Measurements from ENCODE around the gene TNS1. TPM values are rescaled to one million over a fixed set of nuclear protein-coding genes. Genes with fewer than 3 reads are reported as not detected.

TNS1 gene
- total RNA-seq, 4 donors from 2014 or later, result 461 to 648 (median 565) TPM

- Histone ChIP-seq H3K36me3 (peaks cover 0 to 3% (median 0%) of the 10 kb centered on the region in 3 donors), H3K27me3 (no peaks in the 10 kb centered on the region), H3K27ac (peak overlapping the region in 3 of 4 donors; percentile 64 to 91 (median 85)), H3K4me1 (peaks cover 0 to 90% (median 57%) of the 10 kb centered on the region in 4 donors), H3K9me3 (no peaks in the 10 kb centered on the region), H3K4me3 (peak overlapping the region in 1 of 4 donors; percentile 65)
- DNase-seq (ENCODE audit: low spot score in 2 of 2), result no peak
- WGBS, 2 donors, result 79 to 80% methylated on average over 3 of the region's 3 CpGs
- TF ChIP-seq EP300 (IDR thresholded peaks at IDR 0.05) (no peak), POLR2A (IDR thresholded peaks at IDR 0.05) (no peak)
- TF ChIP-seq, protein P1, sequence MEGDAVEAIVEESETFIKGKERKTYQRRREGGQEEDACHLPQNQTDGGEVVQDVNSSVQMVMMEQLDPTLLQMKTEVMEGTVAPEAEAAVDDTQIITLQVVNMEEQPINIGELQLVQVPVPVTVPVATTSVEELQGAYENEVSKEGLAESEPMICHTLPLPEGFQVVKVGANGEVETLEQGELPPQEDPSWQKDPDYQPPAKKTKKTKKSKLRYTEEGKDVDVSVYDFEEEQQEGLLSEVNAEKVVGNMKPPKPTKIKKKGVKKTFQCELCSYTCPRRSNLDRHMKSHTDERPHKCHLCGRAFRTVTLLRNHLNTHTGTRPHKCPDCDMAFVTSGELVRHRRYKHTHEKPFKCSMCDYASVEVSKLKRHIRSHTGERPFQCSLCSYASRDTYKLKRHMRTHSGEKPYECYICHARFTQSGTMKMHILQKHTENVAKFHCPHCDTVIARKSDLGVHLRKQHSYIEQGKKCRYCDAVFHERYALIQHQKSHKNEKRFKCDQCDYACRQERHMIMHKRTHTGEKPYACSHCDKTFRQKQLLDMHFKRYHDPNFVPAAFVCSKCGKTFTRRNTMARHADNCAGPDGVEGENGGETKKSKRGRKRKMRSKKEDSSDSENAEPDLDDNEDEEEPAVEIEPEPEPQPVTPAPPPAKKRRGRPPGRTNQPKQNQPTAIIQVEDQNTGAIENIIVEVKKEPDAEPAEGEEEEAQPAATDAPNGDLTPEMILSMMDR (IDR thresholded peaks at IDR 0.05), result no peak
Measured at GRCh38 chr2:217939220-217939619, 63.6 kb downstream of the TNS1 start.

- peak overlapping the region in 2 of 4 donors; percentile 18 to 65 for H3K4me3 ChIP-seq
- H3K36me3 ChIP-seq, result peaks cover 0 to 3% (median 0%) of the 10 kb centered on the region in 3 donors
- H3K4me1 ChIP-seq, result peaks cover 0 to 94% (median 66%) of the 10 kb centered on the region in 4 donors
- no peak for DNase-seq (ENCODE audit: low spot score in 2 of 2)
- 13 to 14% methylated on average over 6 of the region's 6 CpGs for WGBS, 2 donors
- peak overlapping the region; percentile 51 to 91 (median 74) for H3K27ac ChIP-seq
- H3K27me3 ChIP-seq, result no peaks in the 10 kb centered on the region
- TF ChIP-seq POLR2A (IDR thresholded peaks at IDR 0.05) (no peak), EP300 (IDR thresholded peaks at IDR 0.05) (no peak)
- TF ChIP-seq, protein P1 (IDR thresholded peaks at IDR 0.05), result no peak
- H3K9me3 ChIP-seq, result no peaks in the 10 kb centered on the region
Measured at GRCh38 chr2:217938036-217938435, 64.8 kb downstream of the TNS1 start.

DNA sequence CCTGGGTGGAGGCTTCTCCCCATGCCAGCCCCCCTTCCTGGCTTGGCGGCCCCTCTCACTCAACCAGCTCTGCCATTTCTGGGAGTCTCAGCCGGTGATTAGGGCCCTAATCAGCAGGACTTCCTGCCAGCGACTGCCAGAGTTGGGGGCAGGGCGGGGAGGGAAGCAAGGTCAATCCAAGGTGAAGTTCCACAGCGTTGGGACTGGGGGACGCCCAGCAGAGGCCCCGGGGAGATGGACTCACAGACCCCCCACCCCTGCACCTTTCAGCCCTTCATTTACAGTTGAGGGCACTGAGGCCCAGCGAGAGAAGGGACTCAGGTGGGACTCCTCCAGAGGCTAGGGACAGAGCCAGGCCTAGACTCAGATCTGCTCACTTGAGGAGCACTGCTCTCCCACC, 65.3 kb downstream of the TNS1 start:
- WGBS, 2 donors, result 22 to 26% methylated on average over 7 to 8 of the region's 8 CpGs
- TF ChIP-seq, protein P1 (IDR thresholded peaks at IDR 0.05), result no peak
- no peak for TF ChIP-seq POLR2A (IDR thresholded peaks at IDR 0.05)
- TF ChIP-seq EP300 (IDR thresholded peaks at IDR 0.05), result peak in 1 of 2 donors; percentile 51
- Histone ChIP-seq H3K27ac (peak overlapping the region; percentile 51 to 91 (median 74)), H3K27me3 (no peaks in the 10 kb centered on the region), H3K4me1 (peaks cover 0 to 95% (median 70%) of the 10 kb centered on the region in 4 donors), H3K9me3 (no peaks in the 10 kb centered on the region), H3K36me3 (peaks cover 0 to 3% (median 0%) of the 10 kb centered on the region in 3 donors), H3K4me3 (peak overlapping the region in 2 of 4 donors; percentile 18 to 65)
- DNase-seq (ENCODE audit: low spot score in 2 of 2), result no peak

- peak overlapping the region in 2 of 4 donors; percentile 18 to 65 for H3K4me3 ChIP-seq
Measured at GRCh38 chr2:217936952-217937351, 65.8 kb downstream of the TNS1 start.

More at GRCh38 chr2:217936952-217937351, 65.8 kb downstream of the TNS1 start:
- H3K4me1 ChIP-seq, result peaks cover 0 to 98% (median 73%) of the 10 kb centered on the region in 4 donors
- WGBS, 2 donors, result 53 to 54% methylated on average over 10 of the region's 10 CpGs
- peaks cover 0 to 3% (median 0%) of the 10 kb centered on the region in 3 donors for H3K36me3 ChIP-seq
- TF ChIP-seq, protein P1 (IDR thresholded peaks at IDR 0.05), result no peak
- no peak for TF ChIP-seq EP300 (IDR thresholded peaks at IDR 0.05)
- no peak for TF ChIP-seq POLR2A (IDR thresholded peaks at IDR 0.05)
- no peaks in the 10 kb centered on the region for H3K9me3 ChIP-seq
- H3K27ac ChIP-seq, result peak overlapping the region; percentile 51 to 91 (median 74)
- no peaks in the 10 kb centered on the region for H3K27me3 ChIP-seq
- DNase-seq (ENCODE audit: low spot score in 2 of 2), result no peak

All from tibial nerve (tissue), 4 donors.